Body of pancreas (tissue), 4 donors: Measurements from ENCODE around the gene CTXN1. TPM values are rescaled to one million over a fixed set of nuclear protein-coding genes. Genes with fewer than 3 reads are reported as not detected.

Experiments used
- ATAC-seq: fragments of 150-250 bp; one replicate; pipeline ENCODE4 v1.9.1; 2016
- DNase-seq, 4 donors: peaks; one replicate each; pipeline ENCODE4 v3.0.0-alpha.2; 2019
- H3K27ac ChIP-seq, 4 donors: fragments of 200-600 bp; sonication (generic); 1 replicate in 3 of 4; 2 replicates in 1 of 4; pipeline versions ENCODE4 v1.5.1 to v1.6.1; 2016 to 2019; ENCODE audit warnings: mild to moderate bottlenecking in 1 of 4, mixed read lengths in 1 of 4, moderate library complexity in 1 of 4
- H3K27me3 ChIP-seq, 2 donors: fragments of 200-600 bp; sonication (generic); one replicate each; pipeline ENCODE4 v1.6.0; 2016; ENCODE audit warnings: mild to moderate bottlenecking in 1 of 2
- H3K36me3 ChIP-seq, 2 donors: fragments of 200-600 bp; sonication (generic); replicated peaks in 1 of 2; 2 replicates each; pipeline ENCODE4 v1.5.1; 2016; ENCODE audit warnings: low read depth in 2 of 2; ENCODE audit not compliant: insufficient read depth in 1 of 2
- H3K4me1 ChIP-seq: fragments of 200-600 bp; sonication (generic); one replicate; pipeline ENCODE4 v1.6.0; 2016
- H3K4me3 ChIP-seq, 2 donors: fragments of 200-600 bp; sonication (generic); 1 replicate in 1 of 2; 2 replicates in 1 of 2; pipeline ENCODE4 v1.5.1; 2016 to 2019
- H3K9me3 ChIP-seq, 3 donors: fragments of 200-600 bp; sonication (generic); 1 replicate in 2 of 3; 2 replicates in 1 of 3; pipeline ENCODE4 v1.5.1; 2016
- POLR2A ChIP-seq, 3 donors: fragments of 450-650 bp; IDR thresholded peaks; one replicate each; pipeline ENCODE4 v1.6.1; 2016; ENCODE audit warnings: antibody characterized with exemption in 3 of 3, mild to moderate bottlenecking in 2 of 3
- WGBS, 2 donors: methylation state at CpG; one replicate each; pipeline ENCODE4 v1.1.5; 2017; 5-methylcytosine and 5-hydroxymethylcytosine counted together
- intact Hi-C: fragments of 100-400 bp; cut with DNase I; formaldehyde crosslinking; loops from one replicate; pipeline ENCODE4 v1.15.1; 2023
- total RNA-seq, 2 donors: library from RNA; depleted of rRNA; stranded (reverse); fragments of >200 nt; gene quantifications; one replicate each; pipeline ENCODE4 v1.1.0, GENCODE V29; 2016
- TF ChIP-seq, protein P1 (sequence below), 7 experiments: fragments of 450-650 bp in 4 of 7; fragments of 200-600 bp in 3 of 7; sonication (generic) in 3 of 7; IDR thresholded peaks; one replicate each; pipeline ENCODE4 v1.5.1; 2016 to 2019; ENCODE audit warnings: antibody characterized with exemption in 7 of 7

CTXN1 gene
- total RNA-seq, 2 donors from 2014 or later, result 5.7 to 10.2 TPM

DNA sequence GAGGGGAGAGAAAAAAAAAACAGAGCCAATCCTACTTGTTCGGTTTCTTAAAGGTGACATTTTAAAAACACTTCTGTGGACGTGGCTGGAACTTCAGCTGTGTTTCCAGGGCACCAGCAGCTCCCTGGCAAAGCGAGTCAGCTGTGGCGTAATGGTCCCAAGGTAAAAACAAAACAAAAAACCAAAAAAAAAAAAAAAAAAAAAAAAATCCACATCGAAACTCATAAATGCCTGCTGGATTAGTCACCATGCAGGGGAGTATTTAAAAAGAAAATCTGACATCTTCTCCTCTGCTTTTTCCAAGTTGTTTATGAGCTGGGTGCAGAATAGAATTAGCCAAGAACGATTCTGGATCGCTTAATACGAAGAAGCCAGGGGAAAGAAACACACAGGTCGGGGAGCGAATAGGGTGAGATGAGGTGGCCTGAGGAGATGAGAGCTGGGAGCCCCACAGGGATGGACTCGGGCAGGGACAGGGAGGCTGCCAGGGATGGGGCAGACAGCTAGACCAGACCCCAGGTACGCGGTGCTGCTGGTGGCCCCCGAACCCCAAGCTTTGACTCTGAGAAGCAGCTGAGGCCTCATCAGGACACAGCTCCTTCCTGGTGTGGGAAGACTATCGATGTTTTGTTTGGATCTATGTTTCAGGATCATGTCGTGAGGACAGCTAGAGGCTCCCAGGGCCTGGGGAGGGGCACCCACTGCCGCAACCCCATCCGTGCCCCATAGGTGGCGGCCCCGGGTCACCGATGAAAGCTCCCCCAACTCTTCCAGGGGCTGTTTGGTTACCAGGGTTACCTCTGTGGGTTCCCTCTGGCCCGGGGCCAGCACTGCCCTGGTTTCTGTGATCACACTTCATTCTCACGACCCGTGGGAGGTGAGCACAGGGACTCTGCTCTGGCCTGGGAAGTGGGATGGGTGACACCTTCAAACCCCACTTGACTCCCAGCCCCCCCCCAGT, 3.1 kb upstream of the CTXN1 start:
- ATAC-seq, result peak; percentile 13
- H3K9me3 ChIP-seq, result no peaks in the 10 kb centered on the region
- H3K36me3 ChIP-seq, result peaks cover 5 to 20% of the 10 kb centered on the region in 2 donors
- intact Hi-C loops, result no loop called here
- DNase-seq, result peak in 3 of 4 donors; percentile 51 to 62 (median 56)
- peaks cover 31% of the 10 kb centered on the region for H3K4me1 ChIP-seq
- no peak overlapping the region for H3K4me3 ChIP-seq
- TF ChIP-seq, protein P1, sequence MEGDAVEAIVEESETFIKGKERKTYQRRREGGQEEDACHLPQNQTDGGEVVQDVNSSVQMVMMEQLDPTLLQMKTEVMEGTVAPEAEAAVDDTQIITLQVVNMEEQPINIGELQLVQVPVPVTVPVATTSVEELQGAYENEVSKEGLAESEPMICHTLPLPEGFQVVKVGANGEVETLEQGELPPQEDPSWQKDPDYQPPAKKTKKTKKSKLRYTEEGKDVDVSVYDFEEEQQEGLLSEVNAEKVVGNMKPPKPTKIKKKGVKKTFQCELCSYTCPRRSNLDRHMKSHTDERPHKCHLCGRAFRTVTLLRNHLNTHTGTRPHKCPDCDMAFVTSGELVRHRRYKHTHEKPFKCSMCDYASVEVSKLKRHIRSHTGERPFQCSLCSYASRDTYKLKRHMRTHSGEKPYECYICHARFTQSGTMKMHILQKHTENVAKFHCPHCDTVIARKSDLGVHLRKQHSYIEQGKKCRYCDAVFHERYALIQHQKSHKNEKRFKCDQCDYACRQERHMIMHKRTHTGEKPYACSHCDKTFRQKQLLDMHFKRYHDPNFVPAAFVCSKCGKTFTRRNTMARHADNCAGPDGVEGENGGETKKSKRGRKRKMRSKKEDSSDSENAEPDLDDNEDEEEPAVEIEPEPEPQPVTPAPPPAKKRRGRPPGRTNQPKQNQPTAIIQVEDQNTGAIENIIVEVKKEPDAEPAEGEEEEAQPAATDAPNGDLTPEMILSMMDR (IDR thresholded peaks at IDR 0.05), result peak in 2 of 7 experiments; percentile 8 to 13
- TF ChIP-seq POLR2A (IDR thresholded peaks at IDR 0.05), result no peak
- H3K27me3 ChIP-seq, result no peaks in the 10 kb centered on the region
- peak overlapping the region; percentile 52 to 69 (median 56) for H3K27ac ChIP-seq
- 65 to 70% methylated on average over 23 to 24 of the region's 24 CpGs for WGBS, 2 donors

DNA sequence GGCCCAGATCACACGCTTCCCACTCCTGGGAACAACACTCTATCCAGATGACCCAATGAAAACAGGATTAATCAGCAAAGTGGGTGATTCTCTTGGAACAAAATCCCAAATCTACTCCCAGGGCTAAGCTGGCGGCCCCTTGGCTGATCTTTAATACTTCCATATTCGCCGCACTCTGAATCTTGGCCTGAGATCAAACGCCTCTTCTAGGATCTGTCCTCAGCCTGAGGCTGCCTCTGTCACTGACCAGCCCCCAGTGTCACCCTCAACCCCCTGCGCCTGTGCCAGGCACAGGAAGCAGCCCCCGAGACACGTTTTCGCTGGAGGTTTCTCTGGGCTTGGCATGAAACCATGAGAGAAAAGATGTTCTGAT, 2.4 kb upstream of the CTXN1 start:
- intact Hi-C loops, result no loop called here
- ATAC-seq, result no peak
- no peak overlapping the region for H3K4me3 ChIP-seq
- H3K9me3 ChIP-seq, result no peaks in the 10 kb centered on the region
- no peak for TF ChIP-seq POLR2A (IDR thresholded peaks at IDR 0.05)
- TF ChIP-seq, protein P1 (IDR thresholded peaks at IDR 0.05), result no peak
- H3K27me3 ChIP-seq, result no peaks in the 10 kb centered on the region
- 73 to 83% methylated on average over 8 to 9 of the region's 9 CpGs for WGBS, 2 donors
- H3K4me1 ChIP-seq, result peaks cover 31% of the 10 kb centered on the region
- peak in 1 of 4 donors; percentile 12 for DNase-seq
- peaks cover under 1 to 13% of the 10 kb centered on the region in 2 donors for H3K36me3 ChIP-seq
- peak overlapping the region in 3 of 4 donors; percentile 2 to 69 (median 55) for H3K27ac ChIP-seq

DNA sequence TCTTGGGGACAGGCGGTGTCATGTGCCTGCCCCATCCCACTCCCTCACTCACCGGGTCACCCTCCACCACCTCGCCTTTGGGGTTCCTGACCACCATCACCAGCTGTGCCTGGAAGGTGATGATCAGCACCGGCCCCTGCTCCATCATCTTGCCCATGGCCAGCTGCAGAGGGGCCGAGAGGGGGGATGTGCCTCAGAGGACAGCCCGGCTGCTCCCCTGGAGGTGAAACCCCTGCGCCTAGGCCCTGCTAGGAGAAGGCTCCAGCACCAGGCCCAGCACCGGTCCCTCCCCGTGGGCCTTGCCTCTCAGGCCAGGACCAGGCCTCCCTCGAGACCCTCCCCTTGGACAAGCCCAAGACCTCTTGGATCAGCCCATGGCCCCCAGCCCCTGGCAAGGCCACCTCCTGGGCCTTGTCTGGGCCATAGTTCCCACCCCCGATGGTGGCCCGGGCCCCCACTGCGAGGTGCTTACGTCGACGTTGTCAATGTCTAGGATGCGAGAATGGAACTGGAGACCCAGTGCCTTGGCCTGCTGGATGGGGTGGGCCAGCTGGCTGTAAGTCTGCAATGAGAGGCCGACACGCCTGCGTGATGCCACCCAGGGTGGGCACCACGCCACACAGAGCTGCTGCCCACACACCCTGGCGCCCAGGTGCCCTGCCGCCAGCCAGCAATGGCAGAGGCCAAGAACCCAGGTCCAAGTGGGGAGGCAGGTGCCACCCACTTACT, 1.8 kb upstream of the CTXN1 start:
- Histone ChIP-seq H3K36me3 (peaks cover 0 to 9% of the 10 kb centered on the region in 2 donors), H3K4me1 (peaks cover 31% of the 10 kb centered on the region), H3K27ac (peak overlapping the region in 2 of 4 donors; percentile 2 to 69), H3K4me3 (no peak overlapping the region), H3K27me3 (no peaks in the 10 kb centered on the region), H3K9me3 (no peaks in the 10 kb centered on the region)
- WGBS, 2 donors, result 87 to 88% methylated on average over 5 to 19 of the region's 23 CpGs
- no peak for ATAC-seq
- DNase-seq, result peak in 2 of 4 donors; percentile 16
- TF ChIP-seq, protein P1 (IDR thresholded peaks at IDR 0.05), result no peak
- TF ChIP-seq POLR2A (IDR thresholded peaks at IDR 0.05), result no peak
- intact Hi-C loops, result no loop called here

DNA sequence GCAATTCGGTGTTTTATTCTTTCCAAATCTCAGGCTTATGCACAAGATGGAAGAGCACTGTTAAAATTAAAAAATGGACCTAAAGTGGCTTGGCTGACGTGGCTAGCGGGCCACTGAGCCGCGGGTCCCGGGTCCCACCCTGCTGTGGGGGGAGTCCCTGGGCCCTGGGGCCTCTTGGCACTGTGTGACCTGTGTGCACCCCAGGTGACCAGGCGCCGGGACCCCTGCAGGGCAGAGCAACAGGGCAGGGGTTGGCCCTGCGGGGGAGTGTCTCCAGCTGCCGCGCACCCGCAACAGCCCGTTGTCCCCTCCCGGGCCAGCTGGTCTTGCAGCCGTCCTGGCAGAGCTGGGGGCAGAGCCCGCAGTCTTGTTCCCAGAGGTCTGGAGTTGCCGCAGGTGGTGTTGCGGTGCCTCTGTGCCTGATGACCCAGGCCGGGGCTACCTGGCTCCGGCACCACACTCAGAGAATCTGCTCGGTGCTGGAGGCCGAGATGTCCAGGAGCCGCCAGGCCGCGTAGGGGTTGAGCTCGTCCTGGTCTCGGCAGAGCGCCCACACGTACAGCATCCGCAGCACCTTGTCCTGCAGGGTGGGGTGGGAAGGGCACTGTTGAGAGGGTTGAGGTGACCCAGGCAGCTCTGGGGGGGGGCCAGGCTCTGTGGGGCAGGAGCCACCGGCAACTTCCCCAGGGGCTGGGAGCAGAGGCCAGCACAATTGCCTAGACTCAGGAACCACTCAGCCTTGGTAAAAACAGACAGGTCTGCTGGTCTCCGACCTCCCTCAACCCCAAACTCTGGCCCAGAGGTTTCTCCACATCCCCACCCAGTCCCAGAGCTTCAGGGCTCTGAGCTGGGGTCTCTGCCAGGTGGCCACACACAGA, 1.0 kb upstream of the CTXN1 start:
- no peak overlapping the region for H3K27ac ChIP-seq
- no peak for ATAC-seq
- peaks cover 31% of the 10 kb centered on the region for H3K4me1 ChIP-seq
- no peaks in the 10 kb centered on the region for H3K9me3 ChIP-seq
- H3K27me3 ChIP-seq, result no peaks in the 10 kb centered on the region
- DNase-seq, result peak in 2 of 4 donors; percentile 18 to 24
- no peak overlapping the region for H3K4me3 ChIP-seq
- H3K36me3 ChIP-seq, result peaks cover 0 to 1% of the 10 kb centered on the region in 2 donors
- intact Hi-C loops, result no loop called here
- no peak for TF ChIP-seq POLR2A (IDR thresholded peaks at IDR 0.05)
- TF ChIP-seq, protein P1 (IDR thresholded peaks at IDR 0.05), result no peak
- WGBS, 2 donors, result 75 to 76% methylated on average over 9 to 29 of the region's 32 CpGs
